Measurements from ENCODE around the gene PRR15L. TPM values are rescaled to one million over a fixed set of nuclear protein-coding genes. Genes with fewer than 3 reads are reported as not detected.

The PRR15L gene
- total RNA-seq, 2 donors from 2014 or later, result 0.57 to 0.60 TPM

DNA sequence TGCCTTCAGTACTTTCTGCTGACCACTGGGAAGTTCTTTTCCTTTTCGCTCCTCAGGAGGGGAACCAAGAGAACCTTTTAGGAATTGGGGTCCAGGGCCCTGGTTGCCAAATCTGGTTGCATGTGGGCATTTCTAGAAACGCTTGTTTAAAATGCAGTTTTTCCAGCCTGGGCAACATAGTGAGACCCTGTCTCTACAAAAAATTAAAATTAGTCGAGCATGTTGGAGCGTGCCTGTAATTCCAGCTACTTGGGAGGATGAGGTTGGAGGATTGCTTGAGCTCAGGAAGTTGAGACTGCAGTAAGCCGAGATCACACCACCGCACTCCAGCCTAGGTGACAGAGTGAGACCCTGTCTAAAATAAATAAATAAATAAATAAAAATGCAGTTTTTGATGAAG is 15.1 kb downstream of the PRR15L start:
- peak overlapping the region; percentile 94 for H3K4me3 ChIP-seq (ENCODE audit: low read length)
- 79 to 98% methylated on average over 4 to 6 of the region's 6 CpGs for WGBS, 2 experiments (ENCODE audit: insufficient coverage in 1 of 2, insufficient read length in 1 of 2)
- H3K27ac Mint-ChIP-seq, result no peak overlapping the region

DNA sequence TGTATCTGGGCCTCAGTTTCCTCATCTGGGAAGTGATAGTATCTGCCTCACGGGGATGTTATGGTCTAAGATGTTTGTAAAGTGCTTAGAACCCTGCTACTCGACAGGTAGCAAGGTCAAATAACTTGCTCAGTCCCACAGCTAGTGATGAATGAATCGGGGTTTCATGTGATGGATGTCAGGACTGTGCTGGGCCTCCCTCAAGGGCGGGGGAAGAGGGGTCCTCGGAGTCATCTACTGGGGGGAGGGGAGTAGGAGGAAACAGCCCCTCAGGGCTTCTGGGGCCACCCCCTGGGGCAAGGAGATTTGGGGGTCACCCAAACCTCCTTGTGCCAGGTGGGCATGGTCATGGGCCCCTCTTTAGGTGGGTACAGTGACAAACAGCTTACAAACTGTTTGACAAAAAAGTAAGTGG is 15.6 kb downstream of the PRR15L start:
- Mint-ChIP-seq H3K4me3 (peak overlapping the region; percentile 57), H3K9me3 (peaks cover 5% of the 10 kb centered on the region), H3K36me3 (ENCODE audit: low read depth) (peaks cover 1% of the 10 kb centered on the region), H3K27ac (no peak overlapping the region), H3K4me1 (no peaks in the 10 kb centered on the region), H3K27me3 (ENCODE audit: insufficient read depth) (peaks cover 19% of the 10 kb centered on the region)
- H3K27me3 ChIP-seq (ENCODE audit: control insufficient read depth, insufficient read depth, low read length, poor library complexity, severe bottlenecking), result peaks cover 3% of the 10 kb centered on the region
- WGBS, 2 experiments (ENCODE audit: insufficient coverage in 1 of 2, insufficient read length in 1 of 2), result 36 to 43% methylated on average over 2 to 5 of the region's 5 CpGs
- peaks cover 11% of the 10 kb centered on the region for H3K36me3 ChIP-seq (ENCODE audit: control insufficient read depth, insufficient read depth, low read length)
- H3K27ac ChIP-seq (ENCODE audit: low read depth, low read length), result no peak overlapping the region
- peak overlapping the region; percentile 94 for H3K4me3 ChIP-seq (ENCODE audit: low read length)
- no peaks in the 10 kb centered on the region for H3K4me1 ChIP-seq (ENCODE audit: control insufficient read depth, insufficient read depth, low read length)
- TF ChIP-seq, protein P1, sequence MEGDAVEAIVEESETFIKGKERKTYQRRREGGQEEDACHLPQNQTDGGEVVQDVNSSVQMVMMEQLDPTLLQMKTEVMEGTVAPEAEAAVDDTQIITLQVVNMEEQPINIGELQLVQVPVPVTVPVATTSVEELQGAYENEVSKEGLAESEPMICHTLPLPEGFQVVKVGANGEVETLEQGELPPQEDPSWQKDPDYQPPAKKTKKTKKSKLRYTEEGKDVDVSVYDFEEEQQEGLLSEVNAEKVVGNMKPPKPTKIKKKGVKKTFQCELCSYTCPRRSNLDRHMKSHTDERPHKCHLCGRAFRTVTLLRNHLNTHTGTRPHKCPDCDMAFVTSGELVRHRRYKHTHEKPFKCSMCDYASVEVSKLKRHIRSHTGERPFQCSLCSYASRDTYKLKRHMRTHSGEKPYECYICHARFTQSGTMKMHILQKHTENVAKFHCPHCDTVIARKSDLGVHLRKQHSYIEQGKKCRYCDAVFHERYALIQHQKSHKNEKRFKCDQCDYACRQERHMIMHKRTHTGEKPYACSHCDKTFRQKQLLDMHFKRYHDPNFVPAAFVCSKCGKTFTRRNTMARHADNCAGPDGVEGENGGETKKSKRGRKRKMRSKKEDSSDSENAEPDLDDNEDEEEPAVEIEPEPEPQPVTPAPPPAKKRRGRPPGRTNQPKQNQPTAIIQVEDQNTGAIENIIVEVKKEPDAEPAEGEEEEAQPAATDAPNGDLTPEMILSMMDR (conservative IDR thresholded peaks at IDR 0.05), result no peak
- no peaks in the 10 kb centered on the region for H3K9me3 ChIP-seq (ENCODE audit: control insufficient read depth, low read length)
- peak overlapping the region; percentile 49 for H3K9ac ChIP-seq (ENCODE audit: extremely low read depth, low read length, poor library complexity, severe bottlenecking)
- DNase-seq, result no peak

More for the DNA sequence above, 15.1 kb downstream of the PRR15L start:
- no peak overlapping the region for H3K9ac ChIP-seq (ENCODE audit: extremely low read depth, low read length, poor library complexity, severe bottlenecking)
- TF ChIP-seq, protein P1 (conservative IDR thresholded peaks at IDR 0.05), result no peak
- no peaks in the 10 kb centered on the region for H3K4me1 Mint-ChIP-seq
- peaks cover 11% of the 10 kb centered on the region for H3K36me3 ChIP-seq (ENCODE audit: control insufficient read depth, insufficient read depth, low read length)
- peaks cover 19% of the 10 kb centered on the region for H3K27me3 Mint-ChIP-seq (ENCODE audit: insufficient read depth)
- H3K27me3 ChIP-seq (ENCODE audit: control insufficient read depth, insufficient read depth, low read length, poor library complexity, severe bottlenecking), result peaks cover 3% of the 10 kb centered on the region
- H3K9me3 ChIP-seq (ENCODE audit: control insufficient read depth, low read length), result no peaks in the 10 kb centered on the region
- H3K4me3 Mint-ChIP-seq, result peak overlapping the region; percentile 57
- no peaks in the 10 kb centered on the region for H3K4me1 ChIP-seq (ENCODE audit: control insufficient read depth, insufficient read depth, low read length)
- H3K27ac ChIP-seq (ENCODE audit: low read depth, low read length), result no peak overlapping the region
- H3K36me3 Mint-ChIP-seq (ENCODE audit: low read depth), result peaks cover 1% of the 10 kb centered on the region
- DNase-seq, result no peak
- H3K9me3 Mint-ChIP-seq, result peaks cover 5% of the 10 kb centered on the region

DNA sequence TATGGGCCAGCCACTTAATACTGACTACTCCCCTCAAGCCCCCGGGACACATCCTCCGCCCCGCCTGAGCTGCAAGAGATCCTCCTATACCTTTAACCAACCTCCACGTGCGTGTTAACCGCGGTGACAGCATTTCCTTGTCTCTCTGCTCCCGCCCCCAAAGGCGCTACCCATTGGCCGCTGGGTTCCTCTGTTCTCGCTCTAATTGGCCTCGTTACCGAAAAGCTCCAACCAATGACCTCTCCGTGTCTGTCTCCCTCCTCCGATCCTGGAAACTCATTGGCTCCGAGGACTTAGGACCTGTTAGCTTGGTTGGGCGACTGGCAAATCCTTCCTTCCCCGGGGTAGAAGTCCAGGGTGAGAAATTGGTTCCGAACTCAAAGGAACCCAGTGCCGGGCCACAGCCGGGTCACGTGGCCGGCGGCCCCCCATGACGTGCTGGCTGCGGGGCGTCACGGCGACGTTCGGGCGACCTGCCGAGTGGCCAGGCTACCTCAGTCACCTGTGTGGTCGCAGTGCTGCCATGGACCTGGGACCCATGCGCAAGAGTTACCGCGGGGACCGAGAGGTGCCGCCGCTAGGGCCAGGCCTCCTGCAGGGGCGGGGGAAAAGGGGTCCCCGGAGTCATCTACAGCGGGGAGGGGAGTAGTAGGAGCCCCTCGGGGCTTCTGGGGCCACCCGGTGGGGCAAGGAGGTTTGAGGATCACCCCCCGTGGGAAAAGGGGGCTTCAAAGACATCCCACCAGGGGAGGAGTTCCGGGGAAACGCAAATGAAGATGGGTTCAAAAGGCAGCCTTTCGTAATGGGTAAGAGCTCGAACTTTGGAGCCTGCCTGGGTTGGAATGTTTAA is 16.2 kb downstream of the PRR15L start, which contains the start of gene PNPO:
TSS of gene PNPO (plus strand) at position 326 of the 850 bp plus-strand sequence. CDS start at position 431, 105 bp downstream.
- DNase-seq, result peak; percentile 96
- TF ChIP-seq, protein P1 (conservative IDR thresholded peaks at IDR 0.05), result peak; percentile 30
- Histone ChIP-seq H3K4me1 (ENCODE audit: control insufficient read depth, insufficient read depth, low read length) (no peaks in the 10 kb centered on the region), H3K27ac (ENCODE audit: low read depth, low read length) (no peak within 1 kb of the TSS), H3K27me3 (ENCODE audit: control insufficient read depth, insufficient read depth, low read length, poor library complexity, severe bottlenecking) (peaks cover 3% of the 10 kb centered on the region), H3K9ac (ENCODE audit: extremely low read depth, low read length, poor library complexity, severe bottlenecking) (peak within 1 kb of the TSS; percentile 49), H3K9me3 (ENCODE audit: control insufficient read depth, low read length) (no peaks in the 10 kb centered on the region), H3K36me3 (ENCODE audit: control insufficient read depth, insufficient read depth, low read length) (peaks cover 8% of the 10 kb centered on the region), H3K4me3 (ENCODE audit: low read length) (peak within 1 kb of the TSS; percentile 94)
- no peak within 1 kb of the TSS for H3K27ac Mint-ChIP-seq
- H3K36me3 Mint-ChIP-seq (ENCODE audit: low read depth), result peaks cover 1% of the 10 kb centered on the region
- H3K27me3 Mint-ChIP-seq (ENCODE audit: insufficient read depth), result peaks cover 19% of the 10 kb centered on the region
- WGBS, 2 experiments (ENCODE audit: insufficient coverage in 1 of 2, insufficient read length in 1 of 2), result 6 to 8% methylated on average over 30 to 50 of the region's 50 CpGs
- peaks cover 5% of the 10 kb centered on the region for H3K9me3 Mint-ChIP-seq
- H3K4me3 Mint-ChIP-seq, result peak within 1 kb of the TSS; percentile 57
- H3K4me1 Mint-ChIP-seq, result no peaks in the 10 kb centered on the region

Measured in endodermal cell (in vitro differentiated cells).